IMR-90 (cell line): ENCODE measurements around the gene CAPN10. TPM values are rescaled to one million over a fixed set of nuclear protein-coding genes. Genes with fewer than 3 reads are reported as not detected.

Source experiments
- ATAC-seq: fragments of 200-7000 bp; cut with Tn5 transposase; 2 replicates; pipeline ENCODE4 v1.9.1; 2020; ENCODE audit warnings: low read depth, mild to moderate bottlenecking, moderate library complexity
- BruUV-seq: library from RNA; stranded (reverse); fragments of 400-500 nt; replicated peaks from 2 replicates; lab custom pipeline; 2021; lab: Mats Ljungman, UMichigan
- CTCF ChIA-PET: fragments of 300-600 bp; formaldehyde crosslinking; extraction: SDS; loops from one replicate; lab custom pipeline; 2021; ENCODE audit warnings: antibody characterized with exemption; lab: Yijun Ruan, JAX
- POLR2A ChIA-PET: fragments of 300-600 bp; sonication (Branson Sonifier 250); formaldehyde crosslinking; loops from one replicate; lab custom pipeline; 2022; ENCODE audit warnings: antibody characterized with exemption; ENCODE audit not compliant: unreplicated experiment; lab: Charles Lee
- DNase-seq: peaks from one replicate; pipeline ENCODE4 v3.0.0; 2013
- H2AFZ ChIP-seq: replicated peaks from 2 replicates; pipeline ENCODE3; 2013; ENCODE audit warnings: low read length, mild to moderate bottlenecking; ENCODE audit not compliant: poor library complexity
- H2AK5ac ChIP-seq: 2 replicates; pipeline ENCODE4 v1.6.1; 2013; ENCODE audit warnings: low read depth, low read length, inconsistent platforms
- H2AK9ac ChIP-seq: replicated peaks from 2 replicates; pipeline ENCODE3; 2013; ENCODE audit warnings: mild to moderate bottlenecking, low read depth, low read length, moderate library complexity; ENCODE audit not compliant: poor library complexity
- H2BK120ac ChIP-seq: 2 replicates; pipeline ENCODE4 v1.6.1; 2013; ENCODE audit warnings: low read depth, low read length, inconsistent platforms
- H2BK15ac ChIP-seq: 3 replicates; pipeline ENCODE4 v1.6.1; 2013; ENCODE audit warnings: low read depth, low read length, inconsistent platforms
- H2BK20ac ChIP-seq: 2 replicates; pipeline ENCODE4 v1.6.1; 2013; ENCODE audit warnings: low read depth, mild to moderate bottlenecking, inconsistent platforms, low read length, moderate library complexity
- H2BK5ac ChIP-seq: 2 replicates; pipeline ENCODE4 v1.6.1; 2013; ENCODE audit warnings: mild to moderate bottlenecking, low read depth, low read length, inconsistent platforms; ENCODE audit not compliant: poor library complexity, severe bottlenecking
- H3K14ac ChIP-seq: replicated peaks from 2 replicates; pipeline ENCODE4 v1.6.1; 2013; ENCODE audit warnings: low read depth, low read length, inconsistent platforms
- H3K18ac ChIP-seq: 2 replicates; pipeline ENCODE4 v1.6.1; 2013; ENCODE audit warnings: low read depth, low read length, control low read depth
- H3K23ac ChIP-seq: 2 replicates; pipeline ENCODE4 v1.6.1; 2013; ENCODE audit warnings: low read depth, low read length, inconsistent platforms
- H3K27ac ChIP-seq: 2 replicates; pipeline ENCODE4 v1.5.1; 2013; ENCODE audit warnings: mild to moderate bottlenecking, control low read depth, low read length; ENCODE audit not compliant: insufficient read depth
- H3K27me3 ChIP-seq: 2 replicates; pipeline ENCODE4 v1.6.1; 2013; ENCODE audit warnings: low read length; ENCODE audit not compliant: control insufficient read depth, insufficient read depth
- H3K36me3 ChIP-seq: 2 replicates; pipeline ENCODE4 v1.6.1; 2013; ENCODE audit warnings: low read length, mixed read lengths; ENCODE audit not compliant: control insufficient read depth, insufficient read depth
- H3K4ac ChIP-seq: 2 replicates; pipeline ENCODE4 v1.6.1; 2013; ENCODE audit warnings: low read depth, low read length, inconsistent platforms
- H3K4me1 ChIP-seq: 2 replicates; pipeline ENCODE4 v1.6.1; 2013; ENCODE audit warnings: low read length, mixed read lengths; ENCODE audit not compliant: control insufficient read depth, insufficient read depth
- H3K4me2 ChIP-seq: 2 replicates; pipeline ENCODE4 v1.6.1; 2013; ENCODE audit warnings: low read depth, mild to moderate bottlenecking, control low read depth, low read length, moderate library complexity
- H3K4me3 ChIP-seq: 2 replicates; pipeline ENCODE4 v1.5.1; 2013; ENCODE audit warnings: low read depth, mild to moderate bottlenecking, control low read depth, low read length, moderate library complexity; ENCODE audit not compliant: insufficient read depth
- H3K56ac ChIP-seq: 2 replicates; pipeline ENCODE4 v1.6.1; 2013; ENCODE audit warnings: low read length, inconsistent platforms; ENCODE audit not compliant: insufficient read depth; ENCODE audit errors: extremely low read depth
- H3K79me1 ChIP-seq, 2 experiments: 2 replicates each; pipeline ENCODE4 v1.6.1; 2013; ENCODE audit warnings: low read length in 2 of 2, inconsistent platforms in 1 of 2, low read depth in 1 of 2
- H3K9ac ChIP-seq: 2 replicates; pipeline ENCODE4 v1.6.1; 2013; ENCODE audit warnings: low read depth, low read length, control low read depth
- H3K9me1 ChIP-seq: 2 replicates; pipeline ENCODE4 v1.6.1; 2013; ENCODE audit warnings: low read length, inconsistent platforms; ENCODE audit not compliant: insufficient read depth
- H3K9me3 ChIP-seq: 2 replicates; pipeline ENCODE4 v1.6.1; 2013; ENCODE audit warnings: low read length; ENCODE audit not compliant: control insufficient read depth, insufficient read depth
- H4K20me1 ChIP-seq: 2 replicates; pipeline ENCODE4 v1.6.1; 2013; ENCODE audit warnings: low read length, inconsistent platforms; ENCODE audit not compliant: insufficient read depth
- H4K5ac ChIP-seq: 2 replicates; pipeline ENCODE4 v1.6.1; 2013; ENCODE audit warnings: mild to moderate bottlenecking, low read depth, low read length, control low read depth
- H4K8ac ChIP-seq, 2 experiments: 2 replicates each; pipeline ENCODE4 v1.6.1; 2013; ENCODE audit warnings: low read depth in 2 of 2, low read length in 2 of 2, control low read depth in 1 of 2, inconsistent platforms in 1 of 2
- H4K91ac ChIP-seq: 2 replicates; pipeline ENCODE4 v1.6.1; 2013; ENCODE audit warnings: low read depth, low read length, inconsistent platforms; ENCODE audit not compliant: insufficient read depth
- CHD1 ChIP-seq: IDR thresholded peaks from 2 replicates; pipeline ENCODE4 v1.6.1; 2012; ENCODE audit warnings: low read depth, low read length, improper control_type of control experiment
- ELK1 ChIP-seq: fragments of 150-350 bp; IDR thresholded peaks from 2 replicates; pipeline ENCODE4 v1.6.1; 2016; ENCODE audit warnings: low read depth, mild to moderate bottlenecking, low read length, moderate library complexity, borderline replicate concordance
- FOS ChIP-seq: fragments of 150-350 bp; IDR thresholded peaks from 2 replicates; pipeline ENCODE4 v1.6.1; 2016; ENCODE audit warnings: low read depth, low read length
- MAFK ChIP-seq: IDR thresholded peaks from 2 replicates; pipeline ENCODE4 v1.6.1; 2012; ENCODE audit warnings: low read depth, low read length, improper control_type of control experiment
- MAZ ChIP-seq: IDR thresholded peaks from 2 replicates; pipeline ENCODE4 v1.6.1; 2012; ENCODE audit warnings: low read depth, mild to moderate bottlenecking, low read length, improper control_type of control experiment, moderate library complexity, borderline replicate concordance
- MXI1 ChIP-seq: IDR thresholded peaks from 2 replicates; pipeline ENCODE4 v1.6.1; 2012; ENCODE audit warnings: low read depth, mild to moderate bottlenecking, low read length, moderate library complexity, borderline replicate concordance
- POLR2A ChIP-seq: IDR thresholded peaks from 2 replicates; pipeline ENCODE4 v1.6.1; 2012; ENCODE audit warnings: mild to moderate bottlenecking, low read depth, low read length
- USF2 ChIP-seq: fragments of 150-350 bp; IDR thresholded peaks from 2 replicates; pipeline ENCODE4 v1.6.1; 2017; ENCODE audit warnings: mild to moderate bottlenecking, antibody characterized with exemption, low read length, low read depth
- WGBS, 2 experiments: methylation state at CpG; one replicate each; pipeline versions ENCODE4 v1.1.5 to v1.1.7; 2013; ENCODE audit warnings: missing lambda C conversion rate in 2 of 2; ENCODE audit not compliant: insufficient read length in 1 of 2; ENCODE audit errors: extremely low coverage in 2 of 2; 5-methylcytosine and 5-hydroxymethylcytosine counted together
- dilution Hi-C: fragments of 300-500 bp; cut with HindIII; formaldehyde crosslinking; loops from one replicate; pipeline ENCODE4 v1.14.3; 2018; ENCODE audit warnings: low sequenced_read_pairs; ENCODE audit not compliant: unreplicated experiment
- in situ Hi-C: fragments of 300-500 bp; cut with MboI; formaldehyde crosslinking; loops from 3 replicates; pipeline ENCODE4 v1.14.3; 2019; ENCODE audit warnings: low sequenced_read_pairs, inconsistent platforms, mixed read lengths
- intact Hi-C: fragments of 100-400 bp; cut with micrococcal nuclease; formaldehyde crosslinking; loops from 2 replicates; pipeline ENCODE4 v1.10.0; 2022
- polyA plus RNA-seq, 3 experiments: library from polyadenylated mRNA; depleted of rRNA; stranded (reverse); fragments of >200 nt; gene quantifications; 2 replicates each; pipeline ENCODE4 v1.2.3, GENCODE V29; 2012; ENCODE audit warnings: low replicate concordance in 1 of 3
- total RNA-seq: library from RNA; depleted of rRNA; stranded (reverse); fragments of >200 nt; gene quantifications from 2 replicates; pipeline ENCODE4 v1.2.3, GENCODE V29; 2012

The CAPN10 gene
- total and polyA plus RNA-seq, 2 of the 4 experiments (the other 2 are of a cell fraction), result 6.3 to 20.9 TPM

- H4K20me1 ChIP-seq, result peaks cover 20% of the 10 kb centered on the region
- WGBS, 2 experiments, result 0% methylated on average over 5 of the region's 14 CpGs; no CpG with 5 or more reads in 1 of the 2 experiments
- H3K36me3 ChIP-seq, result peaks cover 1% of the 10 kb centered on the region; the same call in 1 of the 2 replicates
- H4K5ac ChIP-seq, result peak overlapping the region; percentile 73
- peak overlapping the region; percentile 96 for H3K4ac ChIP-seq
- peak overlapping the region; percentile 79 for H2AK5ac ChIP-seq
- peak overlapping the region; percentile 87 for H3K56ac ChIP-seq
- BruUV-seq, result TSS peak; percentile 87
- peak overlapping the region; percentile 84 for H3K27ac ChIP-seq
- peak overlapping the region; percentile 93 for H3K23ac ChIP-seq
- dilution Hi-C loops (no loop called here), in situ Hi-C loops (no loop called here), intact Hi-C loops (loop anchor here (10.0 kb wide), 1 partner anchor 433 kb away; the partner anchor contains the start of gene SNED1)
- peak; percentile 63; the same call in 1 of the 2 replicates for TF ChIP-seq MXI1
- TF ChIP-seq POLR2A, result 0 out of 2 replicates have a peak, but pooled peaks have one; percentile 64
- TF ChIP-seq USF2, result peak; percentile 77
- TF ChIP-seq MAZ, result no peak
- TF ChIP-seq FOS, result peak; percentile 60
- no peak for TF ChIP-seq MAFK
- TF ChIP-seq ELK1, result no peak
- TF ChIP-seq CHD1, result no peak
- ATAC-seq, result no peak; the same call in 1 of the 2 replicates
- H2BK15ac ChIP-seq, result peak overlapping the region; percentile 49; the same call in 1 of the 3 replicates
- H3K9me3 ChIP-seq, result no peaks in the 10 kb centered on the region
- peaks cover 30% of the 10 kb centered on the region for H3K9me1 ChIP-seq
- peak overlapping the region; percentile 87 for H3K18ac ChIP-seq
- peak overlapping the region; percentile 93 for H3K4me2 ChIP-seq
- no peak overlapping the region for H2BK20ac ChIP-seq
- peak overlapping the region; percentile 90 for H2AFZ ChIP-seq
- peak overlapping the region; percentile 72 for H3K9ac ChIP-seq
- peak overlapping the region; percentile 98 for H2AK9ac ChIP-seq
- H3K79me1 ChIP-seq, result peaks cover 27 to 62% of the 10 kb centered on the region in 2 experiments
- peaks cover 22% of the 10 kb centered on the region for H3K4me1 ChIP-seq
- peak; percentile 91 for DNase-seq
- peak overlapping the region; percentile 96 for H2BK5ac ChIP-seq
- no peaks in the 10 kb centered on the region for H3K27me3 ChIP-seq
- peak overlapping the region; percentile 69 for H4K91ac ChIP-seq
- ChIA-PET POLR2A (no interaction called here), CTCF (interaction anchor here (0.7 kb wide), 1 partner anchor 901 kb away, joined by 3 read pairs; no protein-coding TSS in a partner anchor)
- peak overlapping the region; percentile 52 to 83 for H4K8ac ChIP-seq
- H3K14ac ChIP-seq, result peak overlapping the region; percentile 96
- H3K4me3 ChIP-seq, result peak overlapping the region; percentile 58
- peak overlapping the region; percentile 82 for H2BK120ac ChIP-seq
Measured at GRCh38 chr2:240561325-240561971, 25.1 kb upstream of the CAPN10 start.
